Stimulated activated naive CD8-positive, alpha-beta T cell treated with anti-CD3 and anti-CD28 coated beads, Interleukin-15, Interleukin-2, amounts not matched to agents 100 ng/mL and 50 ng/mL, for 24 hours (primary cell): ENCODE data around the gene IL1RAPL2.
"Not testable (repeated sequence)": the region's sequence is repeated elsewhere in the genome, so short reads cannot be mapped to it uniquely, and the experiment has no call there.

Experiments
- H3K27ac Mint-ChIP-seq: one replicate; pipeline ENCODE4 v1.8.0; 2021; ENCODE audit warnings: mild to moderate bottlenecking, mixed read lengths
- H3K27me3 Mint-ChIP-seq: one replicate; pipeline ENCODE4 v1.8.0; 2021; ENCODE audit warnings: mixed read lengths
- H3K36me3 Mint-ChIP-seq: one replicate; pipeline ENCODE4 v1.8.0; 2021; ENCODE audit warnings: low read depth, mixed read lengths
- H3K4me1 Mint-ChIP-seq: one replicate; pipeline ENCODE4 v1.8.0; 2021; ENCODE audit warnings: low read depth, mixed read lengths
- H3K4me3 Mint-ChIP-seq: one replicate; pipeline ENCODE4 v1.8.0; 2021; ENCODE audit warnings: mild to moderate bottlenecking, mixed read lengths
- H3K9me3 Mint-ChIP-seq: one replicate; pipeline ENCODE4 v1.8.0; 2021; ENCODE audit warnings: mixed read lengths

IL1RAPL2 gene

GRCh38 chrX:105179644-105180043, 613.6 kb downstream of the IL1RAPL2 start:
- H3K4me1 Mint-ChIP-seq, result no peaks in the 10 kb centered on the region
- no peaks in the 10 kb centered on the region for H3K9me3 Mint-ChIP-seq
- H3K4me3 Mint-ChIP-seq, result no peak overlapping the region
- H3K27me3 Mint-ChIP-seq, result no peaks in the 10 kb centered on the region
- no peak overlapping the region for H3K27ac Mint-ChIP-seq
- H3K36me3 Mint-ChIP-seq, result no peaks in the 10 kb centered on the region

- H3K4me1 Mint-ChIP-seq, result no peaks in the 10 kb centered on the region
- no peak overlapping the region for H3K4me3 Mint-ChIP-seq
- H3K36me3 Mint-ChIP-seq, result no peaks in the 10 kb centered on the region
- no peaks in the 10 kb centered on the region for H3K27me3 Mint-ChIP-seq
- H3K27ac Mint-ChIP-seq, result no peak overlapping the region
- no peaks in the 10 kb centered on the region for H3K9me3 Mint-ChIP-seq
Measured at GRCh38 chrX:105189093-105189492, 623.1 kb downstream of the IL1RAPL2 start.

GRCh38 chrX:105190252-105190853, 624.4 kb downstream of the IL1RAPL2 start:
- Mint-ChIP-seq H3K27ac (no peak overlapping the region), H3K36me3 (no peaks in the 10 kb centered on the region), H3K9me3 (no peaks in the 10 kb centered on the region), H3K4me1 (no peaks in the 10 kb centered on the region), H3K27me3 (no peaks in the 10 kb centered on the region), H3K4me3 (no peak overlapping the region)

GRCh38 chrX:105191878-105192277, 625.9 kb downstream of the IL1RAPL2 start:
- Mint-ChIP-seq H3K36me3 (no peaks in the 10 kb centered on the region), H3K9me3 (no peaks in the 10 kb centered on the region), H3K27ac (no peak overlapping the region), H3K4me3 (no peak overlapping the region), H3K4me1 (no peaks in the 10 kb centered on the region), H3K27me3 (no peaks in the 10 kb centered on the region)

- Mint-ChIP-seq H3K9me3 (no peaks in the 10 kb centered on the region), H3K27me3 (no peaks in the 10 kb centered on the region), H3K27ac (no peak overlapping the region), H3K4me1 (no peaks in the 10 kb centered on the region), H3K36me3 (no peaks in the 10 kb centered on the region), H3K4me3 (no peak overlapping the region)
Measured at GRCh38 chrX:105209406-105209805, 643.4 kb downstream of the IL1RAPL2 start.

- Mint-ChIP-seq H3K27ac (no peak overlapping the region), H3K9me3 (no peaks in the 10 kb centered on the region), H3K27me3 (no peaks in the 10 kb centered on the region), H3K4me1 (no peaks in the 10 kb centered on the region), H3K4me3 (no peak overlapping the region), H3K36me3 (no peaks in the 10 kb centered on the region)
Measured at GRCh38 chrX:105210258-105210657, 644.3 kb downstream of the IL1RAPL2 start.

GRCh38 chrX:105211066-105211575, 645.1 kb downstream of the IL1RAPL2 start:
- no peaks in the 10 kb centered on the region for H3K36me3 Mint-ChIP-seq
- H3K27ac Mint-ChIP-seq, result no peak overlapping the region
- H3K9me3 Mint-ChIP-seq, result peaks cover 4% of the 10 kb centered on the region
- H3K4me3 Mint-ChIP-seq, result no peak overlapping the region
- H3K27me3 Mint-ChIP-seq, result no peaks in the 10 kb centered on the region
- no peaks in the 10 kb centered on the region for H3K4me1 Mint-ChIP-seq

- H3K4me1 Mint-ChIP-seq, result no peaks in the 10 kb centered on the region
- no peak overlapping the region for H3K4me3 Mint-ChIP-seq
- no peaks in the 10 kb centered on the region for H3K27me3 Mint-ChIP-seq
- no peaks in the 10 kb centered on the region for H3K36me3 Mint-ChIP-seq
- peaks cover 5% of the 10 kb centered on the region for H3K9me3 Mint-ChIP-seq
- H3K27ac Mint-ChIP-seq, result no peak overlapping the region
Measured at GRCh38 chrX:105219454-105220401, 653.7 kb downstream of the IL1RAPL2 start.

- H3K9me3 Mint-ChIP-seq, result peaks cover 5% of the 10 kb centered on the region
- no peaks in the 10 kb centered on the region for H3K36me3 Mint-ChIP-seq
- H3K27me3 Mint-ChIP-seq, result no peaks in the 10 kb centered on the region
- no peaks in the 10 kb centered on the region for H3K4me1 Mint-ChIP-seq
- H3K4me3 Mint-ChIP-seq, result no peak within 1 kb of the TSS
- H3K27ac Mint-ChIP-seq, result no peak within 1 kb of the TSS
Measured at GRCh38 chrX:105220636-105221035, 654.6 kb downstream of the IL1RAPL2 start, which contains the start of gene TEX13A. Gene TEX13A (minus strand): TSS chrX:105220694. CDS start chrX:105220397, 297 bp downstream.

- H3K27ac Mint-ChIP-seq, result no peak overlapping the region
- H3K36me3 Mint-ChIP-seq, result no peaks in the 10 kb centered on the region
- no peaks in the 10 kb centered on the region for H3K27me3 Mint-ChIP-seq
- H3K4me3 Mint-ChIP-seq, result no peak overlapping the region
- H3K9me3 Mint-ChIP-seq, result no peaks in the 10 kb centered on the region
- no peaks in the 10 kb centered on the region for H3K4me1 Mint-ChIP-seq
Measured at GRCh38 chrX:105221374-105221773, 655.4 kb downstream of the IL1RAPL2 start.

- Mint-ChIP-seq H3K27ac (no peak overlapping the region), H3K27me3 (no peaks in the 10 kb centered on the region), H3K4me3 (no peak overlapping the region), H3K9me3 (no peaks in the 10 kb centered on the region), H3K4me1 (no peaks in the 10 kb centered on the region), H3K36me3 (no peaks in the 10 kb centered on the region)
Measured at GRCh38 chrX:105226499-105226898, 660.5 kb downstream of the IL1RAPL2 start.

GRCh38 chrX:105228602-105229001, 662.6 kb downstream of the IL1RAPL2 start:
- no peak overlapping the region for H3K4me3 Mint-ChIP-seq
- no peaks in the 10 kb centered on the region for H3K9me3 Mint-ChIP-seq
- H3K36me3 Mint-ChIP-seq, result no peaks in the 10 kb centered on the region
- H3K27me3 Mint-ChIP-seq, result no peaks in the 10 kb centered on the region
- no peaks in the 10 kb centered on the region for H3K4me1 Mint-ChIP-seq
- H3K27ac Mint-ChIP-seq, result no peak overlapping the region

GRCh38 chrX:105229146-105229545, 663.1 kb downstream of the IL1RAPL2 start:
- Mint-ChIP-seq H3K4me3 (no peak overlapping the region), H3K27ac (no peak overlapping the region), H3K4me1 (no peaks in the 10 kb centered on the region), H3K27me3 (no peaks in the 10 kb centered on the region), H3K36me3 (no peaks in the 10 kb centered on the region), H3K9me3 (no peaks in the 10 kb centered on the region)

GRCh38 chrX:105237407-105237806, 671.4 kb downstream of the IL1RAPL2 start:
- H3K27me3 Mint-ChIP-seq, H3K4me3 Mint-ChIP-seq, H3K4me1 Mint-ChIP-seq, H3K27ac Mint-ChIP-seq, H3K9me3 Mint-ChIP-seq, H3K36me3 Mint-ChIP-seq: not testable (repeated sequence)

GRCh38 chrX:105241056-105241455, 675.1 kb downstream of the IL1RAPL2 start:
- no peak overlapping the region for H3K27ac Mint-ChIP-seq
- no peaks in the 10 kb centered on the region for H3K9me3 Mint-ChIP-seq
- no peaks in the 10 kb centered on the region for H3K27me3 Mint-ChIP-seq
- H3K4me3 Mint-ChIP-seq, result no peak overlapping the region
- H3K36me3 Mint-ChIP-seq, result no peaks in the 10 kb centered on the region
- no peaks in the 10 kb centered on the region for H3K4me1 Mint-ChIP-seq
